Measurements from ENCODE around the gene MYL12A.
"Not testable (repeated sequence)": the region's sequence is repeated elsewhere in the genome, so short reads cannot be mapped to it uniquely, and the experiment has no call there.

The MYL12A gene

DNA sequence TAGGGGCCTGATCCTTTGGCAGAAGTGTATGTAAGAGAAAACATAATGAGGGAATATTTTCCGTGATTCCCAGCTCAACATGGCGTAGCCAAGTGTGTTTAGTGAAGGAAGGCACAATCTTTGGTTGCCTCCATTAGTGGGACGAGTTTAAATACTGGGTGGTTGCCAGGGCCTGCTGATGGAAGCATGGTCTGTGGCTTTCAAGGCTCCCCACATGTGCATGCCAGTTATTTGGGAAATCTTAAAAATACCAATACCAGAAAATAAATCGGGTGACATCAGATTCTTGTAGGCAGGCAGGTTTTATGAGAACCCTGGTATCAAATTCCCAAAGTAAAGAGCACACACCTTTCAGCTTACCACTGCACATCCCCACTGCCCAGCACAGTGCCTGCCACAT, 7.1 kb downstream of the MYL12A start:
- no peak for DNase-seq (ENCODE audit: low read depth in 4 of 4, low spot score in 1 of 4)

DNA sequence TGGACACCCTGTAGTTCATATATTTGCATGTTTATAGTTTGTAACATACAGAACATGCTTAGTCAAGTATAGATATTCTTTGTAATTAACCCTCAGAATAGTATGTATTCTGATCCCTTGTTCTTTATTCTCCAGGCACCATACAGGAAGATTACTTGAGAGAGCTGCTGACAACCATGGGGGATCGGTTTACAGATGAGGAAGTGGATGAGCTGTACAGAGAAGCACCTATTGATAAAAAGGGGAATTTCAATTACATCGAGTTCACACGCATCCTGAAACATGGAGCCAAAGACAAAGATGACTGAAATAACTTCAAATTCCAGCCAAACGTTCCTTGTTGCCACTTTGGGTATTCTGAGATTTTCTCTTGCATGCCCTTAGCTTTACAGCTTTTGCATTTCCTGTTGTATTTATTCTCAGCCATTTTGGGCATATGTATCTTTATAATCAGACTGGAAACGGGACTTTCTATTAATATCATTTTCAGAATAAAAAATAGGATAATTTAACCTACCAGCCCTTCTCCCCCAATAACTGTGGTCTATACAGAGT, 8.1 kb downstream of the MYL12A start:
- DNase-seq (ENCODE audit: low read depth in 4 of 4, low spot score in 1 of 4) = no peak

DNA sequence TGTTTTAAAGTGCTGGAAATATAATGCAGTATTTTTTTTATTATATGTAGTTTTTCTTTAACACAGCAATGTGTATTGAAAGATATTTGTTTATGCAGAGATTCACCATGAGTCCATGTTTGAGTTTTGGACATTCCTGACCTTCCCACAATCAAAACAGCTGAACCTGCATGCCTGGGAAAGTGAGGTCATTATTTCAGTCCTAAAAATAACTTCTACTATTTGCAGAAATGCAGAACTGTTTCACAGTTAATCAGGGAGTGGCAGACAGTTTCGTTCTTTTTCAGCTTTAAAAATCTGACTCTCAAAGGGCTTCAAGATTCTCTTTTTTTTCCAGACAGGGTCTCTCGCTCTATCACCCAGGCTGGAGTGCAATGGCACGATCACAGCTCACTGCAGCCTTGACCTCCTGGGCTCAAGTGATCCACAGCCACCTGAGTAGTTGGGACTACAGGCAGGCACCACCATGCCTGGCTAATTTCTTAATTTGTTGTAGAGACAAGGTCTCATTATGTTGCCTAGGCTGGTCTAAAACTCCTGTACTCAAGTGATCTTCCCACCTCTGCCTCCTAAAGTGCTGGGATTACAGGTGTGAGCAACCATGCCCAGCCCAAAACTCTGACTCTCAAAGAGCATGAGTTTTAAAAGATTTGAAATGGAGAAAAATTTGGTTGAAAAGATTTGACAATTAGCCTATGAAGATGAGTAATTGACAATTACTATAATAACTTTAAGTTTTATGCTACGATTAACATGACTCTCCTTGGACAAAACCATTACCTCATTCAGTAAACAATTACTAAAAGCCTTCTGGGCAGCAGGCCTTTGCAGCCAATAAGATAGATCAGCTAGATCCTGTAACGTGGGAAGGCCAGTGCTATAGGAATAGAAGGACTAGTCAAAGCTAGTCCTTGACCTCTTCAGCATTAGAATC, 9.4 kb downstream of the MYL12A start:
- DNase-seq (ENCODE audit: low read depth in 4 of 4, low spot score in 1 of 4) = no peak

DNA sequence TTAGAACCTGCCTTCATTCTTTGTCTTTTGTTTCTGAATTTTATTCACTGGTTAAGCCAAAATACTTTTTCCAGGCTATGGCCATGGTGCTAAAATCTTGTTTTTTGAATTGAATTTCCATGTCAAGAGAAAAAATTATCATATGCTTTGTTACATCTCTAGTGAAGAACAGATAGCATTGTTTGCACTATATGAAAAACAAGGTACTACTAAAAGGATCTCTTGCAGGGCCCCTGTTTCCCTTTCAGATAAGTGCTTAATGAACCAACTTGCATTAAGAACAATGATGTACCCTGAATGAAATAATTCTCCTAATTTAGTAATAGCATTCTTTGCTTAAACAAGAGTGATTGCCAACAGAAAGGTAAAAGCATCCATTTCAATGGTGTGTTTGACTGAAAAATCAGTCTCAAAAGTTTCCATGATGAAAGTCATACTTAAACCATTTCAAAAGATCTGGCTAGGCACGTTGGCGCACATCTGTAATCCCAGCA, 10.1 kb downstream of the MYL12A start:
- DNase-seq (ENCODE audit: low read depth in 4 of 4, low spot score in 1 of 4) = no peak

DNA sequence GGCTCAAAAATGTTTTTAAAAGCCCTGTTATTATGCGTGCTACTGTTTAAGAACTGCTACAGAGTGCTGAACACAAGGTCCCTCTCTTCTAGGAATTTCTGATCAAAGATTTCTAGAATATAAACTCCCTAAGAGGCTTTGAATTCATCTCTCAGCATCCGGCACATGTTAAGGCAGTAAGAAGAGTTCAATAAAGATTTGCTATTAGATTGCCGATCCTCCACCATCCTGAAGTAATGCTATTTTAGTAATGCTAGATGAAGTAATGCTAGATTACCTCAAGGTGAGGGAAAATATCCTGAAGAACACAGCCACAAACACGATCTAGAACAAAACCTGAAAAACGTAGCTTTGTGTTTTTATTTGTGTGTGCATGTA, 13.4 kb downstream of the MYL12A start:
- no peak for DNase-seq (ENCODE audit: low read depth in 4 of 4, low spot score in 1 of 4)

DNA sequence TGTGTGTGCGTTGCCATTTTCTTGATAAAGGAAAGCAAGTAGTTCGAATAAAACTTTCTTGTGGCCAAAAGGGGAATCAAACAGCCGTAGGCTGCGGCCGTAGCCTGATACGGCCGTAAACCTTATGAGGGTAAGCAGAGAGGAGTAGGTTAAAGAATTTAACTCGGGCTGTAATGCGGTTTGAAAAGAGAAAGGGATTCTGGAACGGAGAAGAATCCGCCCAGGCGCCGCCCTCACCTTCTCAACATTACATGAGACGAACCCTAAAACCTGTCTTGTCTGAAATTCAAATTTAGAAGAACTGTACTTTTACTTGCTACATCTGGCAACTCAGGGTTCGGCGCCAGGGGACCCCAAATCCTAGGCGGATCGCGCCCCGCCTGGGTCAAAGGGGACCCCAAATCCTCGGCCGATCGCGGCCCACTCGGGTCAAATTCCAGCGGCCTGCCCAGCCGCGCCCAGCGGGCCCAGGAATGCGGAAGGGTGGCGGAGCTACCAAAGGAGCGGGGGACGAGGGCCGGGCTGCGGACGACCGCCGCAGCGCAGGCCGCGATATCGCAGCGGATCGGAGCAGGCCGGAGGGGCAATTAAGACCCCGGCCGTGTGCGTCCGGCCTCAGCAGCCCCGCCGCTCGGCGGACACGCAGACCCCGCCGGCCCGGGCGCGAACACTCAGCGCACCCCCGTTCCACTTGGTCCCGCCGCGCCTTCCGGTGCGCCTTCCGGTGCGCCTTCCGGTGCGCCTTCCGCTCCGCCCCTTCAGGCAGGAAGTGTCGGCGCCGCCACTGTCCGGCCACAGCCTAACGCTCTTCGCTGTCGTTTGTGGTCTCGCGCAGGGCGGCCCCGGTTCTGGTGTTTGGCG, 14.0 kb downstream of the MYL12A start, which contains the start of gene MYL12B:
Gene MYL12B (plus strand): TSS at position 761 of the 861 bp plus-strand sequence. CDS start 10,766 bp downstream, outside the sequence.
- DNase-seq (ENCODE audit: low read depth in 4 of 4, low spot score in 1 of 4) = peak in 3 of 4 experiments; percentile 50 to 63 (median 63)

DNA sequence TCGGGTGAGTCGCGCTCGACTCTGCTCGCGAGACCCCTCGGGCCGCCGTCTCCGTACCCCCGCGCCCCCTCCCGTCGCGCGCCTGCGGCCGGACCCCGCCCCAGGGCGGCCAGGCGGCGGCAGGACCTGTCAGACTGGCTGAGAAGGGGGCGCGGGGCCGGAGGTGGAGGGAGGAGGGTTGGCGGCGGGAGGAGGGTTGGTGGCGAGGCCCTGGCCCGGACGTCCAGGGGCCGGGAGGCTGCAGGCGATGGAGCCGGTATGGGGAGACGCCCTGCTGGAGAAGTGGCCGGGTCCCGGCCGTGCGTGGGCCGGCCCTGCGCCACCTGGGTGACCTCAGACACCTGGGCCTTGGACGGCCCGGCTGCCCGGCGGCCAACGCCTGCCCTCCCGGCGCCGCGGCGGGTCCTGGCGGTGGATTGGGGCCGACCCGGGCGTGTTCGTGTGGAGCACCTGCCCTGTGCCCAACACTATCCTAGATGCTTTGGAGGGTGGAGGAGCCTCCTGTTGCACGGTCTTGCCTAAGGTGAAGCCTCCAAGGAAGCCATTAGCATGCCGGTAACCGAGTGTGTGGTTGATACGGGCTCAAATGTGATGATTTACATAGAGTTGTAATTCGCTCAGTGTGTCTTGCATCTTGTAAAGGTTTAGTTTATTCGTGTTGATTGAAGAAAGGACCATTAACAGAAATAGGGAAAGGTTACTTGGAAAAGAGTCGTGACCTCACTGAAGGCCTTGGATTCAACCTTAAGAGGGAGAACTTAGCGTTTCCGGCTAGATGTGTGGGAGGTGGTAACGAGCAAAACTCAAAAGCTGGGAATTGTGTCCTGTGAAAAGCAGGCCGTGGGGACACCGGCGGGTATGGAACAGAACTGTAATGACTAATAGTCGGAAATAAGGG, 14.9 kb downstream of the MYL12A start:
- DNase-seq (ENCODE audit: low read depth in 4 of 4, low spot score in 1 of 4) = no peak

DNA sequence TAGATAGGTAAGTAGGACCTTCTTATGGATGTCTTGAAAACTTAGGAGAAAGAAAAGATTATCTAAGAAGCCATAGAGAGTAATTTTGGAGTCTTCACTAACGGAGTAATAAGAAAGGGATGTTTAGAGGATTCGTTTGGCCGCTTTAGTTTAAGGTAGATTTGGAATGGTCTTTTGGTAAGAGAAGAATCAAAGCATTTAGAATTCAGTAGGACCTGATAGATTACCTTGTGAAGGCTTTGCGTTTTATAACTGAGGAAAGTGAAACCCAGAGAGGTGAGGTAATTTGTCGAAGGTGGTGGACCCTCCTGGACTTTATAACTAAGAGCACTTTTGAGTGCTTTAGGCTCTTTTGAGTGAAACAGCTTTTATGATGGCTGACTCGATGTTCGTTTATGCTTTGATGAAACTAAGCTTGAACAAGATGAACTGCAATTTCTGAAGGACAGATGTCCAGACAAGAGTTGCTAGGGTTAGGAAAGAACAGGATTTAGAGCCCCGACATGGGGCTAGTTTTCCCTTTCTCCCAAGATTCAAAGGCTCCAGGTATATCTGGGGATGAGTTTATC, 15.6 kb downstream of the MYL12A start:
- DNase-seq (ENCODE audit: low read depth in 4 of 4, low spot score in 1 of 4) = no peak

DNA sequence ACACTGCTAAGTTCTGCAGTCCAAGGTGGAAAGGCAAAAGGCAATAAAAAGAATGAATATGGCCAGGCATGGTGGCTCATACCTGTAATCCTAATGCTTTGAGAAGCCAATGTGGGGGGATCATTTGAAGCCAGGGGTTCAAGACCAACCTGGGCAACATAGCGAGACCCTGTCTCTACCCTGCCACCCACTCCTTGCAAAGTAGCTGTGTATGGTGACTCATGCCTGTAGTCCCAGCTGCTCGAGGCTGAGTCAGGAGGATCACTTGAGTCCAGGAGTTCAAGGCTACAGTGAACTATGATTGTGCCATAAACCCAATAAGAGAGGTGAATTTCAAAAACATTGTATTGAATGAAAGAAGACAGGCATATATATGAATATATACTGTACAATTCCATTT, 16.8 kb downstream of the MYL12A start:
- no peak for DNase-seq (ENCODE audit: low read depth in 4 of 4, low spot score in 1 of 4)

DNA sequence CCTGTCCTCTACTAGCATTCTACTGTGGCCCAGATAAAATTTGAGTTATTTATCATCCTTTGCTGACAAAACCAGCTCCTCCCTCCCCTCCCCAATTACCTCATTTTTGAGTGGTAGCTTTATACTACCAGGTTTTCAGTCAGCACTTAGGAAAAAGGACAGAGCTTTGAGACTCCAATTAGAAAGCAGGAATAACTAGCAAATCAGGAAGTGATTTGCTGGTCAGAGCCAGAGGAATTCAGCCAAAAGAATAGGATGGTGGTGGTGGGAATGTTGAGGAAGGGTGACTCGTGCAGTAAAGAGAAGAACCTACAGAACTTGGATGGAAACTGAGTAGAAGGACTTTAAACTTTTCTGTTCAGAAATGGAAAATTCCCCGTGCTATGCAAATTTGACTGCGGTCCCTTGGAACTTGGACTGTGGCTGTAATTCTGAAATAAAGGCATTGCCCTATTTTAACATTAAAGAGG, 18.0 kb downstream of the MYL12A start:
- no peak for DNase-seq (ENCODE audit: low read depth in 4 of 4, low spot score in 1 of 4)

DNA sequence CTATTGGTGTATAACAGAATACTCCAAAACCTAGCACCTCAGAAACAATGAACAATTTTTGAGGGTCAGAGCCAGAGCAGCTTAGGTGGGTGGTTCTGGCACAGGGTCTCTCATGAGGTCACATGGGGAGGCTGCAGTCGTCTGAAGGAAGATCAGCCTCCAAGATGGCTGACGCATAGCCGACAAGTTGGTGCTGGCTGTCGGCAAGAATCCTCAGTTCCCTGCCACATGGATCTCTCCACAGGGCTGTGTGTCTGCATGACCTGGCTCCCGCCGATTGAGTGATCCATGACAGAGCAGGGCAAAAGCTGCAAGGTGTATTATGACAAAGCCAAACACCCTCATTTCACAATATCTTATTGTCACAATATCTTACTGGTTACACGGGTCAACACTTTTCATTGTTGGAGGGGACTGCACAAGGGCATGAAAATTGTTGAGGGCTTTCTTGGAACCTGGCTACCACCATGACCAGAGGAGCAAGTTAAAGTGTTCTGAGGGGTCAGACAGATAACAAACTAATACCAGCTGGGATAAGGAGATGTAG, 18.5 kb downstream of the MYL12A start:
- DNase-seq (ENCODE audit: low read depth in 4 of 4, low spot score in 1 of 4) = no peak

DNA sequence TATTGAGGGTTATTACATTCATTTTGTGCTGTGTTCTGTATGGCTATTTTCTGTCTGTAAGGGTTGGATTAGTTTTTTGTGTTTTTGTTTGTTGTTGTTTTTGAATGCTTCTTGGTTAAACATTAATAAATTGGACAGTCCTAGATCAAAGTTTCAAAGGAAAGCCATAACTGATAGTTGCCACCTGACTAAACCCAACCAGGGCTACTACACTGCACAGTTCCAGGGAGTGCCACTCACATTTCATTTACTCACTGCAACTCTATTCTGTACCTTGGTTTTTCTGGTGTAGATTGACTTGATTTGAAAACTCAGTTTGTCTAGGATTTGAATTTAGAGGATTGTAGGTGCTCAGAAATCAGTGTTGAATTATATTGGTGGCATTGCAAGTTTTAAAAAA, 20.7 kb downstream of the MYL12A start:
- DNase-seq (ENCODE audit: low read depth in 4 of 4, low spot score in 1 of 4) = no peak

DNA sequence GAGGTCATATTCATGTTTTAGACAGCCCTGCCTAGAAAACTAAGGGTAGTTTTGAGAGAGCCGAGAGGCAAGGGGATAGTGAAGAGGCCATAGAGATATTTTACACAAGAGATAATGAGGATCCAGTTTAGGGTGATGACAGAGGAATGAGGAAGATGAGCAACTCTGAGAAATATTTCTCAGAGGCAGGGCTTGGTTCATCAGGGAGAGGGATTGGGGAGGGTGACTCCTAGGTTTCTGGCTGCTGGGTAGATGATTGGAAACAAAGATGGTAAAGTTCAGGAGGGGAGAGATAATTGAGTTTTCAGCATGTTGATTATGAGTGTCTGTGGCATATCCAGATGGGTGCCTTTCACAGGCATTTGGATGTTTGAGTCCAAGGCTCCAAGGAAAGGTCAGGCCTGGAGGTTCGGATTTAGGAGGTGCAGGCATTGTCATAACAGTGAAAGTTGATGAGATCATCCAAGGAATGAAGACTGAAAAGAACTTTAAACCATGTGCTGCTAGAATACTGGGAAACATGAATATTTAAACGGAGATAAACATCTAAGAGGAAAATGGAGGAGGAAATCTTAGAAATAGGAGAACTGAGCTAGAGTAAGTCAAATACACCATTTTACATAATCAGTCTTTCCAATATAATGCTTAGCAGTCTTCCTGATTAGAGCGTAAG, 21.8 kb downstream of the MYL12A start:
- DNase-seq (ENCODE audit: low read depth in 4 of 4, low spot score in 1 of 4) = no peak

DNA sequence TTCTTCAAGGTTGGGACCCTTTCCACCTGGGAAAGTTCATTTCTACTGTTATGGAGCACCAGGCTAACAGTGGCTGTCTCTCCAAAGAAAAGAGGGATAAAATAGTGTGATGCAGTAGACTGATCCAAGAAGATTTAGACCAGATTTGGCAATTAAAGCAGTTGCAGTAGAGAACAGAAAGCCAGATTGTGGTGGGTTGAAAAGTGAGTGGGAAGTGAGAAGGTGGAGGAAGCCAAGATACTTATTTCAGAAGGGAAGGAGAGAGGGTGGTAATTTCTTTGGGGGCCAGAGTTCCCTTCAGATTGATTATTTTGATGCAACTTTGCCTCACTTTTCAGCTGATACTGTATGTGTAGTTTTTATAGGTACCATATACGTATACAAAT, 22.3 kb downstream of the MYL12A start:
- no peak for DNase-seq (ENCODE audit: low read depth in 4 of 4, low spot score in 1 of 4)

DNA sequence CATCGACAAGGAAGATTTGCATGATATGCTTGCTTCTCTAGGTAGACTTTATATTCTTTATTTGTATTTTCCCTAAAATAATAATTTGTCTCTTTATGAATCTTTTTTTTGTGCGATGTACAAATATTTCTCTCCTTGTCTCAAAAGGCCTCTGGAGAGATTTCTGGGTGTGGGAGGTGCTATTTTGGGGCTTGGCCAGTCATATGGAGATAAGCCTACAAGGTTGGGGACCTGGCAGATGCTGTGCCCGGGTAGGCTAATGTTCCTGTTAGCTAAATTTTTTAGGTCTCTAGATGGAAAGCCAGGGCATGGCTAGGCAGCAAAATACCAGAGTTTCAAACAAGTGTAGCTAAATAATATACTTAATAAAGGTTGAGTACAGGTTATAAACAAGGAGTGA, 25.4 kb downstream of the MYL12A start:
- DNase-seq (ENCODE audit: low read depth in 4 of 4, low spot score in 1 of 4) = no peak

DNA sequence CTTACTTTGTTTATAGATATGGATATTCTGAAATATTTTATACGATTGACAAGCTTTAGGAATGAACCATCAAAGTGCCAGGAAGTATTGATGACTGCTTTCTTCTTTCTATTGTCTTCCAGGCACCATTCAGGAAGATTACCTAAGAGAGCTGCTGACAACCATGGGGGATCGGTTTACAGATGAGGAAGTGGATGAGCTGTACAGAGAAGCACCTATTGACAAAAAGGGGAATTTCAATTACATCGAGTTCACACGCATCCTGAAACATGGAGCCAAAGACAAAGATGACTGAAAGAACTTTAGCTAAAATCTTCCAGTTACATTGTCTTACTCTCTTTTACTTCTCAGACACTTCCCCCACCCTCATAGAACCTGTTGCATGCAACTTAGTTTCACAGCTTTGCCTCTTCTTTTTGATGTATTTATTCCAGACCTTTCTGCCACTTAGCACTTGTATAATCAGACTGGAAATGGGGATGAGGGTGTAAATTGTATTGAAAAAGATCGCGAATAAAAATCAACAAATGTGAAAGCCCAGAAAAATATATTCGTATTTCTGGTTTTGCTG, 30.1 kb downstream of the MYL12A start:
- DNase-seq (ENCODE audit: low read depth in 4 of 4, low spot score in 1 of 4) = not testable (repeated sequence)

DNA sequence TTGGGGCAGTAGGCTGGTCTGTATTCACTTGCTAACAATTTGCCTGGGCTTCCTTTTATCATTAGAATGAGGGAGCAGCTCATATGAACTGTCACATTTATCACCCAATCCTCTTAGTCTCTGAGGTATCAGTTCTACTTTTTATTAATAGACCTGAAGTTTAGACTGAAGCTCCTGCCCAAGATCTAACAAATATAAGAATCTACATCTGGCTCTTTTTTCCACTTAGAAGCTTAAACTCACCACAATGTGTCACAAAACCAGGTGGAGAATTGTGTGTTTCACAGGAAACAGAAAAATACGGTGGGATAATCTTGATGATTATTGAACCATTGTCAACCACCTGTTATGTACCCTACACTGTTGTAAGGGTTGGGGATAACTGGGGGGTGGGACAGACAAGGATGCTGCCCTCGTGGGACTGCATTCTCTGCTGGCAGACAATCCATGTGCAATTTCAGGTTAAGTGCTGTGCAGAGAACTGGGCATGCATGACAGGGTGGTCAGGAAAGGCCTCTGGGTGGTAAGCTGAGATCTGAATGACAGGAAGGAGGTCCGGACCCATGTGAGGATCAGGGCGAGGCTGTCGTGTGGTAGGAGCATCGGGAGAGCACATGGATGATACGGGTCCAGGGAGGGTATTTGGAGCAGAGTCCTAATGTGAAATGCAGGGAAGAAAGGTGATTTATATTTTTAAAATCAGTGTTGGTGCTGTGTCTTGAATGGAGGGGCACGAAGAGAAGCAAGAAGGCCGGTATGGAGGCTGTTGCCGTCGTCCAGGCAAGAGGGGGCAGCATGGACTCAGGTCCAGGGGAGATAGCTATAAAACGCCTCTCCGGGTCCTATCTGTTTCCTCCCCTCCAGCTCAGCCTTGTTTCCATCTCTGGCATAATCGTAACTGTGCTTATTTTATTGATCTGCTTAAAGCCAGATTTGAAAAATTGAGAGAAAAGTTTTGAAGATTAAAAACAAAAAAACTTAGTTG, 31.9 kb downstream of the MYL12A start:
- no peak for DNase-seq (ENCODE audit: low read depth in 4 of 4, low spot score in 1 of 4)

All from stimulated activated CD4-positive, alpha-beta T cell treated with anti-CD3 and anti-CD28 coated beads, Interleukin-1b, Interleukin-23, amount 100 ng/mL, for 24 hours (primary cell).